ENCODE measurements around the gene TMEM245.

TMEM245 gene

DNA sequence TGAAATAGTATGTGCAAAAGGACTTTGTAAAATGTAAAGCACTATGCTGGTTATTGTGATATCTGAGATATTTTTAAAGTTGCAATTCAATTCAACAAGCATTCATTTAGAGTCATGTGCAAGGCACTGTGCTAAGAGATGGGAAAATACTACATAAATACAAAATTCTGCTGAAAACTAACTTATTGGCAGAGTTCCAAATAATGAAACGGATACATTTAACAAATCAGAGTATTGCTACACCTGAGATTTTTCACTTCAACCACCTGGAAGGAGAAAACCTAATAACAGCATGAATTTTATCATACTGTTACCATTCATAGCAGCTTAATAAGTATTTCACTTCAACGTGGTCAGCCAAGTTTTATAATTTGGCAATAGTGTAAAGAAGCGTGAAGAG lies 100.3 kb downstream of the TMEM245 start:
- no peak for DNase-seq

- no peak for DNase-seq
These were observed 102.3 kb downstream of the TMEM245 start for GRCh38 chr9:109017493-109017892.

DNA sequence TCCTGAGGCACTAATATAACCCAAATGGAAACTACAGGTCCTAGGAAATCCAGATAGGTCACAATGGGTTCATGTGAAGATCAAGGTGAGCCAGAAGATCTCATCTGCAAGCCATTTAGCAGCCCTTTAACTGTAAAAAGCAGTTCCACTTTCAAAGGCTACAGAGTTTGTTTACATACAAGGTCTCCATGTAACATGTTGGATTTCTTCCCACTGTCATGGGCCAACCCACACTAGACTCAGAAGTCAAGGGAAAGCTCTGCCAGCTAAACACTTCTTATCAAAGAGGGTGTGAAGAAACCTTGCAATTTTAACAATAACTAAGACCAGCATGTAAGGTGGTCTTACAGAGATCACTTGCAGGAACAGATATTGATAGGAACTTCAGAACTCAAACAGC lies 102.7 kb downstream of the TMEM245 start:
- DNase-seq, result no peak

- no peak for DNase-seq
These were observed 103.6 kb downstream of the TMEM245 start for GRCh38 chr9:109016132-109016531.

DNA sequence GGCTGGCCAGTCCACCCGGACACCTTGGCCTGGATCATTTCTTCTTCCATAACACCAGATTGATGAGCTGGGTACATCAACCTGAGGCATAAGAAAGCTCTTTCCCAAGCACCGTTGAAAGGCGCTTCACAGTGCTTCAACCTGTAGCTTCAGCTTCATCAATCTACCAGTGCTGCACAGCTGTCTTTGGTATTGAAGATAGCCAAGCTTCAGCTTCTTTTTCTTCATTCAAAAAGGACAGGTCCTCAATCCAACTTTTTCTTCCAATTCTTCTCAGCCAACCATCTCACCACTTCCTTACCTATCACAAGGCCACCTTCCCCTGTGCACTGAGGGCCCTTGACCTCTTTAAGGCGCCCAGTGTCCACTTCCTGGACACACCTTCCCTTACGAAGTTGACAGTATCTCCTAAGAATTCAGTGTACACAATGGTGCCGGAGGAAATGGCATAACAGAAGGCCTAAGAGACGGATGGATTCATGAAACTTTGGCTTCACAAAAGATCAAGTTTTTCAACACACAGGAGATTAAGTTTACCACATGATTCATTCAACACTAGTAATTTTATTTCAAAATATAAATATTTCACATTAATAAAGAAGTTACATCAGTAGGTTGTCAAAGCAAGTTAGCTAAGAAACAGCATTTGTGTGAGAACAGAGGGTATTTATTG lies 105.0 kb downstream of the TMEM245 start:
- DNase-seq, result no peak

DNA sequence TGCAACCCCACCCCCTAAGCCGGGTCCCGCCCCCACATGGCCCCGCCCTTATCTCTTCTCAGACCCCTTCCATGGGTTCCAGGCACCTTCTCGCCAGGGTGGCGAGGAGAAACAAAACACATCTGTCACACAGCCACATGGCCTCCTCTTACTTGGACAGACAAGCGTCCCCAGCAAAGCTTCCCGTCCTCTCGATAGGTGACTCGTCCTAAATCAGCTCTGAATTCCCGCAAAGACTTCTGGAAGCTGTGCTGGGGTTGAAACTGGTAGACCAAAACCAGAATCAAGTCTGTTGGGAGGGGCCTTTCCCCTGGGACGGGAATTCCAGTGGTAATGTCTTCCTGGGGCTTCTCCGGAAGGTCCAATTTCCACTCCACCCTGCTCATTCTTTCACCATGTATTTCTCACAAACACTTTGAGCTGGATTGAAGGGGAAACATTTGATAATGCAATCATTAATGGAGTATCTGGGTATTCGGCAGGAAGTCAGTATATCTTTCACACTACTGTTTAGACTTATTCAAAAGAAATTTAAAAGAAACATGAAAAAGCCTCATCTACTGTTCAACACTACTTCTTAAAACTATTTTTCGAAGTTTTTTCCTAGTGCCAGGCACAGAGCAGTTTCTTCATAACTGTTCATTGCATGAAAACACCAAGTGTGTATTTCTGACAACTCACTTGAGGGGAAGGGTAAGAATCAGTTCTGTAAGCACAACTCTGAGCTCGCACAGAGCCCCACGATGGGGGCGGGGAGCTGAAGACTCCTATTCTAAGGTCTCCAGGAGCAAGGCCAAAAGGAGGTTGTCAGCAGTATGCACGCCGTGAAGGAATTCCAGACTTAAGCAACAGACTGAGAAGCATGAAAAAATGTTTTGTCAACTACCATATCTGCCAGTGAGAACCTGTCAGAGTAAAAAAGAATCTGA lies 105.8 kb downstream of the TMEM245 start:
- peak; percentile 47 for DNase-seq

DNA sequence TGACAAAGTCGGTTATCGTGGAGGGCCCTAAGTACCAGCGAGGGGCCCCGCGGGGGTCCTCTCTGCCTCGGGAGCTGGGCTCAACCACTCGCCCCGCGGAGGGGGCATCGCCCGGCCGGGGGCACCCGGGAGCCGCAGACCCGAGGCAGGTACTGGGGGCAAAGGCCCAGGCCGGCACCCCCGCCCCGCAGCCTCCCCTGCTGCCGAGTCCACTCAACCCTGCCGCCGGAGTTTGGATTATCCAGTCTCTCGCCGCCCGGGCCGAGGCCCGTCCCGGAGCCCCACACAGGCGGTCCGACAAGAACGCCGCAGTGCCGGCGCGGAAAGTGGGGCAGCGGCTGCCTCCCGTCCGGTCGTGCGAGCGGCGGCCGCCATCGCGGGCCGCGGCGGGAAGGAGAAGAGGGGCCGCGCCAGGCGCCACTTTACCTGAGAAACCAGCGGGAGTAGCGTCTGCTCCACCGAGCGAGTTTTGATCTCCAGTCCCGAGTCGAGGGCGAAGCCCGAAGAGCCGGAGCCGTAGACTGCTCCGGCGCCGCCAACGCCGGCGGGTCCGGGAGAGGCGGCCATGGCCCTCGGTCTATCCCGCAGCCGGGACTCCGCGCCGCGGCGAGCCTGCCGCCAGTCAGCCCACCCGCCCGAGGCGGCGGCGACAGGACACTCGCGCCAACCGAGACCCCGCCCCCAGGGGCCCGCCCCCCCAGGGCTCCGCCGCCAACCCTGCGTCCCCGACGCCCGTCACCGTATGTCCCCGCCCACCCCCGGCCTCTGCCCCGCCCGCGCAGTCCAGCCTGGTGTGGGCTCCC lies 106.7 kb downstream of the TMEM245 start, which contains the start of gene CTNNAL1:
Gene CTNNAL1 (minus strand): TSS at position 624 of the 803 bp plus-strand sequence. CDS start 57 bp downstream, at position 567.
- peak; percentile 97 for DNase-seq

DNA sequence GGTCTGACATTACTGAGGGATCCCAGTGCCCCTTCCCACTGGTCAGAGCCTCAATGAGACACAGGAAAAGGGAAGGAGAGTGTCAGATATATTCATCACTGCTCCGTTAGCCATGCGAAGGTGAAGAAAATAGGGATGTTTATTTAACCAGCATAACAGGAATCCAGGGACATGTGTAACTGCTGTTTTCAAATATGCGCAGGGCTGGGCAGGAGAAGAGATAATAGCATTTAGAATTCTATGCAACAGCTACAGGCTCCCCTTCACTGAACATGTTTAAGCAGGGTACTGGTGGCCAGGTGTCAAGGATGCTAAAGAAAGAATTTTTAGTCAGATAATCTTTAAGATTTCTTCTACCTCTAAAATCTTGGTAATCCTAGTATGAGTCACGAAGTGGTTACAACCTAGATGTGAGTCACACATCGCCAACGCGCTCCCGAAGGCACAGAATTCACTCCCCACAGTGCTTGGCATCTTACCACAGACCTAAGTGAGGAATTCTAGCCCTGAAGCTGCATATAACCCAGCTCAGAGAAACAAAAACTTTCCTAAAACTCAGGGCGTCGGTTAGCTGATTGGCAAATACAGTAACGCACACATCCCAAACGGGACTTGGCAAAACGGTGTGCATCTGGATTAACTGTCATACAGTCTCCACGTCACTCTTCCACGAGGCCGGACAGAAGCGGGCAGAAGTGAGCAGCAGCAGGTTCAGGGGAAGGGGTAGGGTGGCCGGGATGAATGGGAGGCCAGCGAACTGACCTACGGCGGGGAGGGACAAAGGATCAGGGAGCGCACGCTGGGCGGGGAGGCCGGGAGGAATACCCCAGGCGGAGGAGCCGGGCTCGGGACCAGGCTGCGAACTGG lies 107.5 kb downstream of the TMEM245 start:
- peak; percentile 73 for DNase-seq

GRCh38 chr9:109011231-109011671 lies 108.5 kb downstream of the TMEM245 start:
- DNase-seq, result no peak

DNA sequence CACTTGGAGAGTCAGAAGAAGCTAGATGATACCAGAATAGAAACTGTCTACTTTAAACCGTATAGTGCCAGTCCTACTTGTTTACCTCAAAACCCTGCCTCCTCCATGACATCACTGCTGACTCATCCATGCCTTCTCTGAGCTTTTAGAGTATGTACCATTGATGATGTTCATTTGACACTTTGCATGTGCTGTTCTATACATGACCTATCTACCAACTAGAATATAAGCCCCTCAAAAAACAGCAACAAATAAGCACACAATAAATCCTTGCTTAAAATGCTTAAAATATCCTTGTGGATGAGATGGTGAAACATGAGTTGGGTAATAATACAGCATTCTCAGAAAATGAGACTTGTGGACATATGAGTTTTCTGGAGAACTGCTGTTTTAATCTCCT lies 109.0 kb downstream of the TMEM245 start:
- DNase-seq, result no peak

- no peak for DNase-seq
These were observed 114.1 kb downstream of the TMEM245 start for GRCh38 chr9:109005678-109006077.

- no peak for DNase-seq
These were observed 116.6 kb downstream of the TMEM245 start for GRCh38 chr9:109003116-109003515.

GRCh38 chr9:109002141-109002540 lies 117.6 kb downstream of the TMEM245 start:
- no peak for DNase-seq

DNA sequence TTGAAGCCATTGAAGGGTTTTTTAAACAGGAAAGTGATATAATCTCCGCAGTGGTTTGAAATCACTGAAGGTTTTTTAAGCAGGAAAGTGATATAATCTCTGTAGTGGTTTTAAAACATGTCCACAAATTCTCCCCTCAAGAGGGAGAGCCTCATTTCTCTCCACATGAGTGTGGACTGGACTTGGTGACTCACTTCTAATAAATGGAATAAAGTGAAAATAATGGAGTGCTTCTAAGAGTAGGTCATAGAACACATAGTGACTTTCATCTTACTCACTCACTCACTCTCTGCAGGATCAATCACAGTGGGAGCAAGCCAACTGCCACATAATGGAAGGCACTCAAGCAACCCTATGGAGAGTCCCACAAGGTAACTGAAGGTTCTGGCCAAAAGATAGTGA lies 118.5 kb downstream of the TMEM245 start:
- DNase-seq, result no peak

GRCh38 chr9:108997112-108997511 lies 122.6 kb downstream of the TMEM245 start:
- DNase-seq, result no peak

- DNase-seq, result no peak
These were observed 123.1 kb downstream of the TMEM245 start for GRCh38 chr9:108996643-108997042.

DNA sequence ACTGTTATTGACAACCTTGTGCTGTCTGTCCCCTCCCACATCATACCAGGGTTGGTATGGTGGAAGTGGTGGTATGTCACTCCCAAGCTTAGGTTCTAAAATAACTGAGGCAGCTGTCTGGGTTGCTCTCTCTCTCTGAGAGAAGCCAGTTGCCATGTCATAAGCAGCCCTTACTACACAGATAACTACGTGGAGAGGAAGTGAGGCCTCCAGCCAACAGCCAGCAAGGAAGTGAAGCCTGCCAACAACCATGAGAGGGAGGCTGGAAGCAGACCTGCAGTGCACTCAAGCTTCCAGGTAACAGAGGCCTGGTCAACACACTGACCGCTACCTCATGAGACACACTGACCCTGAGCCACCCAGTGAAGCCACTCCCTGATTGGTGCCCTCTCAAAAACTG lies 125.1 kb downstream of the TMEM245 start:
- DNase-seq, result no peak

GRCh38 chr9:108991479-108991878 lies 128.3 kb downstream of the TMEM245 start:
- no peak for DNase-seq

DNA sequence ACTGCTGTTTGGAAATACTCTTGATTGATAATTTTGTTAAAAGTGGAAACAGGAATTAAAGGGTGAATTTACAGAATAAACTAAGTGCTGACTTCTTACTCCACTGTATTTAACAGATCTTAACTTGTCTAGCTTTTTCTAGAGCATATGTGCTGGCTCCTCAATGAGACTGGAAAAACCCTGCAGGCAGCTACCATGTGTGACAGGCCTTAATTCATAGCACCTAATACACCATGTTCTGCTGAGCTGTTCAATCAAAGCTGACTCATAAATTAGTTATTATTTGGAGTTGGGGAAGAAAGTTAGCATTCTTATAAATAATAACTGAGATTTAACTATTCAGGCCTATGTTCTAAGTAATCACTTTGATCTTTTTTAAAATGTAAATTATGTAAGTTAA lies 135.9 kb downstream of the TMEM245 start:
- DNase-seq, result no peak

- no peak for DNase-seq
These were observed 138.9 kb downstream of the TMEM245 start for GRCh38 chr9:108980893-108981292.

DNA sequence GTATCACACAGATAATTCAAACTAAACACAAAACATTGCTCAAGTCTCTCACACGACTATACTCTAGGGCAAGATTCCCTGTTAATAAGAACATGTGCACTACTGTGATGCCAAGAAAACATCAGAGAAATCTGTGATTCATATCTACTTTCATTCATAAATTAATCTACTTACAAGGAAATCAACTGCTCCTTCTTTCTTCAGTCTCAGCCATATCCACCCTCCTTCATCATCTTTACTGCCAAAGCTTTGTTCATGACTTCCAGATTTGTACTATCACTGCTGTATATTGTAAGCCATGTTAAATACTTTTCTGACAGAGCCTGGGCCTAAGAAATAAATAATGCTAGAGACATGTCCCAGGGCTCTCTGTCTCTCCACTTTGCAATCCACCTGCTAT lies 141.5 kb downstream of the TMEM245 start:
- DNase-seq, result no peak

GRCh38 chr9:108973895-108974294 lies 145.9 kb downstream of the TMEM245 start:
- no peak for DNase-seq
